Measurements from ENCODE around the gene XIRP2. TPM values are rescaled to one million over a fixed set of nuclear protein-coding genes. Genes with fewer than 3 reads are reported as not detected.

The XIRP2 gene
- total and polyA plus RNA-seq, 2 of the 13 experiments (the other 11 are each of a cell fraction or from before 2014, with no cell fraction given): 0.04 to 0.05 TPM

- no peak overlapping the region for H2AFZ ChIP-seq (ENCODE audit: low read length)
- BruUV-seq (replicated peaks): no TSS peak
- TF ChIP-seq, protein P1, sequence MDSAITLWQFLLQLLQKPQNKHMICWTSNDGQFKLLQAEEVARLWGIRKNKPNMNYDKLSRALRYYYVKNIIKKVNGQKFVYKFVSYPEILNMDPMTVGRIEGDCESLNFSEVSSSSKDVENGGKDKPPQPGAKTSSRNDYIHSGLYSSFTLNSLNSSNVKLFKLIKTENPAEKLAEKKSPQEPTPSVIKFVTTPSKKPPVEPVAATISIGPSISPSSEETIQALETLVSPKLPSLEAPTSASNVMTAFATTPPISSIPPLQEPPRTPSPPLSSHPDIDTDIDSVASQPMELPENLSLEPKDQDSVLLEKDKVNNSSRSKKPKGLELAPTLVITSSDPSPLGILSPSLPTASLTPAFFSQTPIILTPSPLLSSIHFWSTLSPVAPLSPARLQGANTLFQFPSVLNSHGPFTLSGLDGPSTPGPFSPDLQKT (CRISPR knock-in tag; IDR thresholded peaks at IDR 0.05; ENCODE audit: borderline replicate concordance): no peak
- TF ChIP-seq NR2F1 (CRISPR knock-in tag; IDR thresholded peaks at IDR 0.05): no peak
- TF ChIP-seq FLYWCH1 (CRISPR knock-in tag; IDR thresholded peaks at IDR 0.05): no peak
- TF ChIP-seq, protein P2, sequence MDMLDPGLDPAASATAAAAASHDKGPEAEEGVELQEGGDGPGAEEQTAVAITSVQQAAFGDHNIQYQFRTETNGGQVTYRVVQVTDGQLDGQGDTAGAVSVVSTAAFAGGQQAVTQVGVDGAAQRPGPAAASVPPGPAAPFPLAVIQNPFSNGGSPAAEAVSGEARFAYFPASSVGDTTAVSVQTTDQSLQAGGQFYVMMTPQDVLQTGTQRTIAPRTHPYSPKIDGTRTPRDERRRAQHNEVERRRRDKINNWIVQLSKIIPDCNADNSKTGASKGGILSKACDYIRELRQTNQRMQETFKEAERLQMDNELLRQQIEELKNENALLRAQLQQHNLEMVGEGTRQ (IDR thresholded peaks at IDR 0.05; ENCODE audit: low read depth, low read length): no peak
- TF ChIP-seq, protein P2 (CRISPR knock-in tag; IDR thresholded peaks at IDR 0.05; ENCODE audit: borderline replicate concordance): no peak
- no peak for TF ChIP-seq HNRNPK (IDR thresholded peaks at IDR 0.05; ENCODE audit: low read depth, low read length, poor library complexity, severe bottlenecking)
- TF ChIP-seq ELF3 (CRISPR knock-in tag; IDR thresholded peaks at IDR 0.05): no peak
- TF ChIP-seq, protein P3, sequence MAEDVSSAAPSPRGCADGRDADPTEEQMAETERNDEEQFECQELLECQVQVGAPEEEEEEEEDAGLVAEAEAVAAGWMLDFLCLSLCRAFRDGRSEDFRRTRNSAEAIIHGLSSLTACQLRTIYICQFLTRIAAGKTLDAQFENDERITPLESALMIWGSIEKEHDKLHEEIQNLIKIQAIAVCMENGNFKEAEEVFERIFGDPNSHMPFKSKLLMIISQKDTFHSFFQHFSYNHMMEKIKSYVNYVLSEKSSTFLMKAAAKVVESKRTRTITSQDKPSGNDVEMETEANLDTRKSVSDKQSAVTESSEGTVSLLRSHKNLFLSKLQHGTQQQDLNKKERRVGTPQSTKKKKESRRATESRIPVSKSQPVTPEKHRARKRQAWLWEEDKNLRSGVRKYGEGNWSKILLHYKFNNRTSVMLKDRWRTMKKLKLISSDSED (CRISPR knock-in tag; IDR thresholded peaks at IDR 0.05): no peak
- TF ChIP-seq GABPB1 (CRISPR knock-in tag; IDR thresholded peaks at IDR 0.05): no peak
These were observed 83.7 kb downstream of the XIRP2 start for GRCh38 chr2:166972002-166972401.

More at GRCh38 chr2:166972002-166972401, 83.7 kb downstream of the XIRP2 start:
- H3K79me2 ChIP-seq (ENCODE audit: insufficient read depth, low read length): no peaks in the 10 kb centered on the region
- WGBS (ENCODE audit: low lambda C conversion rate): 13% methylated on average over 4 of the region's 4 CpGs
- no peaks in the 10 kb centered on the region for H3K36me3 ChIP-seq (replicated peaks in 1 of 2; ENCODE audit: control insufficient read depth in 1 of 2, insufficient read depth in 2 of 2, low read length in 2 of 2)
- H4K20me1 ChIP-seq (ENCODE audit: insufficient read depth, low read length): no peaks in the 10 kb centered on the region
- DNase-seq (ENCODE audit: low spot score): no peak
- FAIRE-seq: no peak
- no peak for ATAC-seq
- no peaks in the 10 kb centered on the region for H3K9me3 ChIP-seq (ENCODE audit: low read length)
- ChIA-PET CTCF (ENCODE audit: low intra/inter-chr PET ratio, low total read pairs) (no interaction called here), POLR2A (no interaction called here)
- in situ Hi-C loops (cut with HindIII; ENCODE audit: extremely low pct_ligation_motif_present, low pct_unique_long_range_greater_than_20kb): no loop called here
- intact Hi-C loops (cut with micrococcal nuclease; ENCODE audit: unreplicated experiment): no loop called here
- no peak overlapping the region for H3K27ac ChIP-seq (ENCODE audit: extremely low read length, insufficient read depth, low read length)
- no peak overlapping the region for H3K4me3 ChIP-seq (replicated peaks in 1 of 3; ENCODE audit: insufficient read depth in 1 of 3, low read depth in 2 of 3, low read length in 3 of 3)
- H3K4me2 ChIP-seq (ENCODE audit: low read depth, low read length): no peak overlapping the region
- H3K4me1 ChIP-seq (ENCODE audit: insufficient read depth, low read length): no peaks in the 10 kb centered on the region
- H3K27me3 ChIP-seq (ENCODE audit: control insufficient read depth in 1 of 2, insufficient read depth in 2 of 2, low read length in 2 of 2): no peaks in the 10 kb centered on the region
- no peak overlapping the region for H3K9ac ChIP-seq (ENCODE audit: insufficient read depth, low read depth, low read length)
